ENCODE data around the gene TESMIN. TPM values are rescaled to one million over a fixed set of nuclear protein-coding genes. Genes with fewer than 3 reads are reported as not detected.
A peak's percentile ranks its signal among the peaks of the same experiment; 100 is the strongest.

Gene TESMIN
- polyA plus RNA-seq, 3 donors = 1.9 to 2.6 (median 2.5) TPM

- Histone ChIP-seq H3K79me2 (ENCODE audit: insufficient read depth, low read length) (no peaks in the 10 kb centered on the region), H3K4me2 (replicated peaks; ENCODE audit: extremely low read depth, low read length, poor library complexity, severe bottlenecking) (no peak overlapping the region), H3K4me3 (replicated peaks in 1 of 3; ENCODE audit: low read depth in 2 of 3, low read length in 3 of 3) (peak overlapping the region in 1 of 3 experiments; percentile 39), H3K9me3 (replicated peaks in 1 of 2; ENCODE audit: control insufficient read depth in 1 of 2, insufficient read depth in 1 of 2, low read length in 2 of 2) (no peaks in the 10 kb centered on the region), H2AFZ (ENCODE audit: insufficient read depth, low read depth, low read length, poor library complexity, severe bottlenecking) (no peak overlapping the region), H3K36me3 (replicated peaks in 1 of 2; ENCODE audit: control insufficient read depth in 1 of 2, insufficient read depth in 2 of 2, low read length in 2 of 2) (peaks cover 2 to 12% of the 10 kb centered on the region in 2 donors), H3K9ac (ENCODE audit: insufficient read depth, low read length, poor library complexity, severe bottlenecking) (no peak overlapping the region), H3K4me1 (ENCODE audit: control insufficient read depth in 1 of 2, insufficient read depth in 2 of 2, low read length in 2 of 2) (peaks cover 39 to 41% of the 10 kb centered on the region in 2 donors), H3K27me3 (ENCODE audit: control insufficient read depth in 2 of 2, insufficient read depth in 2 of 2, low read length in 2 of 2) (no peaks in the 10 kb centered on the region), H3K27ac (ENCODE audit: low read depth in 1 of 2, low read length in 2 of 2) (peak overlapping the region in 1 of 2 donors; percentile 84), H4K20me1 (ENCODE audit: insufficient read depth, low read length) (no peaks in the 10 kb centered on the region)
- Mint-ChIP-seq H3K27me3 (ENCODE audit: low read depth in 3 of 3) (no peaks in the 10 kb centered on the region), H3K9me3 (no peaks in the 10 kb centered on the region), H3K27ac (peak overlapping the region in 1 of 7 donors; percentile 33), H3K4me1 (peaks cover 47% of the 10 kb centered on the region), H3K4me3 (no peak overlapping the region), H3K36me3 (peaks cover 13 to 17% of the 10 kb centered on the region in 2 donors)
- DNase-seq = peak in 1 of 3 donors; percentile 49
- 80% methylated on average over 1 of the region's 7 CpGs for WGBS (ENCODE audit: insufficient coverage)
- intact Hi-C loops (cut with micrococcal nuclease) = no loop called here
- TF ChIP-seq, protein P1, sequence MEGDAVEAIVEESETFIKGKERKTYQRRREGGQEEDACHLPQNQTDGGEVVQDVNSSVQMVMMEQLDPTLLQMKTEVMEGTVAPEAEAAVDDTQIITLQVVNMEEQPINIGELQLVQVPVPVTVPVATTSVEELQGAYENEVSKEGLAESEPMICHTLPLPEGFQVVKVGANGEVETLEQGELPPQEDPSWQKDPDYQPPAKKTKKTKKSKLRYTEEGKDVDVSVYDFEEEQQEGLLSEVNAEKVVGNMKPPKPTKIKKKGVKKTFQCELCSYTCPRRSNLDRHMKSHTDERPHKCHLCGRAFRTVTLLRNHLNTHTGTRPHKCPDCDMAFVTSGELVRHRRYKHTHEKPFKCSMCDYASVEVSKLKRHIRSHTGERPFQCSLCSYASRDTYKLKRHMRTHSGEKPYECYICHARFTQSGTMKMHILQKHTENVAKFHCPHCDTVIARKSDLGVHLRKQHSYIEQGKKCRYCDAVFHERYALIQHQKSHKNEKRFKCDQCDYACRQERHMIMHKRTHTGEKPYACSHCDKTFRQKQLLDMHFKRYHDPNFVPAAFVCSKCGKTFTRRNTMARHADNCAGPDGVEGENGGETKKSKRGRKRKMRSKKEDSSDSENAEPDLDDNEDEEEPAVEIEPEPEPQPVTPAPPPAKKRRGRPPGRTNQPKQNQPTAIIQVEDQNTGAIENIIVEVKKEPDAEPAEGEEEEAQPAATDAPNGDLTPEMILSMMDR (IDR thresholded peaks at IDR 0.05) = no peak
Observed at GRCh38 chr11:68734111-68734510, 17.2 kb downstream of the TESMIN start.

- intact Hi-C loops (cut with micrococcal nuclease) = no loop called here
Observed at GRCh38 chr11:68727783-68728182, 23.5 kb downstream of the TESMIN start.

More at GRCh38 chr11:68727783-68728182, 23.5 kb downstream of the TESMIN start:
- Mint-ChIP-seq H3K36me3 (peaks cover 9% of the 10 kb centered on the region in 2 donors), H3K4me3 (no peak overlapping the region), H3K27ac (no peak overlapping the region), H3K9me3 (no peaks in the 10 kb centered on the region), H3K27me3 (ENCODE audit: low read depth in 3 of 3) (peaks cover 0 to 2% (median 0%) of the 10 kb centered on the region in 3 donors), H3K4me1 (peaks cover 11% of the 10 kb centered on the region)
- H3K4me1 ChIP-seq (ENCODE audit: control insufficient read depth in 1 of 2, insufficient read depth in 2 of 2, low read length in 2 of 2) = peaks cover 0 to 3% of the 10 kb centered on the region in 2 donors
- H3K4me2 ChIP-seq (replicated peaks; ENCODE audit: extremely low read depth, low read length, poor library complexity, severe bottlenecking) = no peak overlapping the region
- DNase-seq = no peak
- H4K20me1 ChIP-seq (ENCODE audit: insufficient read depth, low read length) = no peaks in the 10 kb centered on the region
- no peak overlapping the region for H3K9ac ChIP-seq (ENCODE audit: insufficient read depth, low read length, poor library complexity, severe bottlenecking)
- H3K79me2 ChIP-seq (ENCODE audit: insufficient read depth, low read length) = no peaks in the 10 kb centered on the region
- H3K4me3 ChIP-seq (replicated peaks in 1 of 3; ENCODE audit: low read depth in 2 of 3, low read length in 3 of 3) = no peak overlapping the region
- H3K36me3 ChIP-seq (replicated peaks in 1 of 2; ENCODE audit: control insufficient read depth in 1 of 2, insufficient read depth in 2 of 2, low read length in 2 of 2) = no peaks in the 10 kb centered on the region
- no peak overlapping the region for H3K27ac ChIP-seq (ENCODE audit: low read depth in 1 of 2, low read length in 2 of 2)
- H2AFZ ChIP-seq (ENCODE audit: insufficient read depth, low read depth, low read length, poor library complexity, severe bottlenecking) = no peak overlapping the region
- no CpG with 5 or more reads among the region's 6 CpGs for WGBS (ENCODE audit: insufficient coverage)
- no peaks in the 10 kb centered on the region for H3K9me3 ChIP-seq (replicated peaks in 1 of 2; ENCODE audit: control insufficient read depth in 1 of 2, insufficient read depth in 1 of 2, low read length in 2 of 2)
- no peaks in the 10 kb centered on the region for H3K27me3 ChIP-seq (ENCODE audit: control insufficient read depth in 2 of 2, insufficient read depth in 2 of 2, low read length in 2 of 2)
- TF ChIP-seq, protein P1 (IDR thresholded peaks at IDR 0.05) = no peak

All from CD14-positive monocyte (primary cell).